Amniotic epithelial cell (primary cell): ENCODE data around the gene ZNF701.
"Not testable (repeated sequence)": the region's sequence is repeated elsewhere in the genome, so short reads cannot be mapped to it uniquely, and the experiment has no call there.

Experiments
- DNase-seq: peaks from one replicate; pipeline ENCODE4 v3.0.0-alpha.2; 2010; ENCODE audit warnings: low read depth

ZNF701 gene

GRCh38 chr19:52570000-52570861, at the start of gene ZNF701:
ZNF701 (plus strand) TSS chr19:52570287; CDS start chr19:52574148, 3,861 bp downstream.
- DNase-seq: peak; percentile 87

GRCh38 chr19:52522551-52522950, 47.5 kb upstream of the ZNF701 start:
- no peak for DNase-seq

GRCh38 chr19:52524086-52524485, 46.0 kb upstream of the ZNF701 start:
- no peak for DNase-seq

GRCh38 chr19:52527134-52527955, 42.7 kb upstream of the ZNF701 start, which contains the start of gene ZNF808:
ZNF808 (plus strand) TSS chr19:52527668; CDS start chr19:52543285, 15,617 bp downstream.
- DNase-seq: peak; percentile 85

- DNase-seq: peak; percentile 1
Observed at GRCh38 chr19:52527956-52528351, 42.1 kb upstream of the ZNF701 start.

GRCh38 chr19:52532480-52532879, 37.6 kb upstream of the ZNF701 start:
- no peak for DNase-seq

GRCh38 chr19:52533901-52534300, 36.2 kb upstream of the ZNF701 start:
- DNase-seq: peak; percentile 44

- not testable (repeated sequence) for DNase-seq
Observed at GRCh38 chr19:52535385-52535770, 34.7 kb upstream of the ZNF701 start.

- peak; percentile 69 for DNase-seq
Observed at GRCh38 chr19:52535771-52536447, 34.2 kb upstream of the ZNF701 start.

- DNase-seq: no peak
Observed at GRCh38 chr19:52536448-52536800, 33.7 kb upstream of the ZNF701 start.

GRCh38 chr19:52538815-52539214, 31.3 kb upstream of the ZNF701 start:
- DNase-seq: not testable (repeated sequence)

GRCh38 chr19:52541176-52541575, 28.9 kb upstream of the ZNF701 start:
- DNase-seq: not testable (repeated sequence)

- no peak for DNase-seq
Observed at GRCh38 chr19:52541608-52542007, 28.5 kb upstream of the ZNF701 start.

GRCh38 chr19:52542541-52542940, 27.5 kb upstream of the ZNF701 start:
- not testable (repeated sequence) for DNase-seq

- no peak for DNase-seq
Observed at GRCh38 chr19:52542984-52543664, 27.0 kb upstream of the ZNF701 start.

- peak; percentile 2 for DNase-seq
Observed at GRCh38 chr19:52554216-52554971, 15.7 kb upstream of the ZNF701 start.

- DNase-seq: no peak
Observed at GRCh38 chr19:52557231-52557995, 12.7 kb upstream of the ZNF701 start.

GRCh38 chr19:52558732-52559445, 11.2 kb upstream of the ZNF701 start:
- DNase-seq: not testable (repeated sequence)

- DNase-seq: not testable (repeated sequence)
Observed at GRCh38 chr19:52561611-52562010, 8.5 kb upstream of the ZNF701 start.
